ENCODE measurements around the gene CDCA7. TPM values are rescaled to one million over a fixed set of nuclear protein-coding genes. Genes with fewer than 3 reads are reported as not detected.

Gene CDCA7
- total and polyA plus RNA-seq, 2 of the 13 experiments (the other 11 are each of a cell fraction or from before 2014, with no cell fraction given), result 46.2 to 57.8 TPM

DNA sequence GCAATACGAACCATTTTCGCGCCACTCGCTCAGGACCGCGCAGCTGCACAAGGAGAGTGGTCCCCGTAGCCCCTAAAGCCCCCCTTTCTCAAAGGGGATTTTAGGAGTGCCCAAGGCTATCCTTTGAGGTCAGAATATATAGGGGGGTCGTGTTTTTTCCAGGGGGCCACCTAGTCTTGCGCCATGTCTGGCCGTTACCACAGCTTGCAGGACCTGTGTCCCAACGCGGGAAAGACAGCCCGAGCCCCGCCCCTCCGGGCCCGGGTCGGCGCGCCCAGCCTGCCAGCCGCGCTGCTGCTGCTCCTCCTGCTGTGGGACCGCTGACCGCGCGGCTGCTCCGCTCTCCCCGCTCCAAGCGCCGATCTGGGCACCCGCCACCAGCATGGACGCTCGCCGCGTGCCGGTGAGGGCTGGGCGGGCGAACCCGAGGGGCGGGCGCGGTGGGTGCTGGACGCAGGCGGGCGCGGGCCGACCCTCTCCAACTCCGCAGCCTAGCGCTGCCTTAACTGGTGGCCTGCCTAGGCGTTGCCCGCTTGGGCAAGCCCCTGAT, at the start of gene CDCA7 (continued):
- TF ChIP-seq RXRA (CRISPR knock-in tag; IDR thresholded peaks at IDR 0.05) (peak; percentile 67), CENPX (CRISPR knock-in tag; IDR thresholded peaks at IDR 0.05) (no peak), YEATS4 (CRISPR knock-in tag; IDR thresholded peaks at IDR 0.05; ENCODE audit: borderline replicate concordance) (peak; percentile 93), ZNF20 (CRISPR knock-in tag; IDR thresholded peaks at IDR 0.05) (peak; percentile 90), ZNF616 (CRISPR knock-in tag; IDR thresholded peaks at IDR 0.05; ENCODE audit: low read depth) (peak; percentile 96; the same call in 1 of the 2 replicates), ZNF232 (CRISPR knock-in tag; IDR thresholded peaks at IDR 0.05; ENCODE audit: borderline replicate concordance) (peak; percentile 97), ZNF468 (CRISPR knock-in tag; IDR thresholded peaks at IDR 0.05) (peak; percentile 93), NBN (conservative IDR thresholded peaks at IDR 0.05) (no peak), HOXA9 (CRISPR knock-in tag; IDR thresholded peaks at IDR 0.05; ENCODE audit: borderline replicate concordance) (peak; percentile 98), STAG1 (CRISPR knock-in tag; IDR thresholded peaks at IDR 0.05) (peak; percentile 38), ZNF451 (CRISPR knock-in tag; IDR thresholded peaks at IDR 0.05) (peak; percentile 98; the same call in 1 of the 2 replicates), ZNF101 (CRISPR knock-in tag; IDR thresholded peaks at IDR 0.05; ENCODE audit: borderline replicate concordance, low read depth) (peak; percentile 80; the same call in 1 of the 2 replicates), POLR2G (IDR thresholded peaks at IDR 0.05; ENCODE audit: low read depth, low read length) (peak; percentile 66), ZNF24 (IDR thresholded peaks at IDR 0.05) (0 out of 2 replicates have a peak, but pooled peaks have one; percentile 49), KAT7 (CRISPR knock-in tag; IDR thresholded peaks at IDR 0.05; ENCODE audit: borderline replicate concordance) (no peak; the same call in 1 of the 2 replicates), AGO1 (IDR thresholded peaks at IDR 0.05; ENCODE audit: low read depth, low read length, poor library complexity, severe bottlenecking) (peak; percentile 9), POLR2AphosphoS2 (IDR thresholded peaks at IDR 0.05; ENCODE audit: low read depth, low read length) (no peak), ZSCAN31 (CRISPR knock-in tag; IDR thresholded peaks at IDR 0.05; ENCODE audit: low read depth) (peak; percentile 80; the same call in 1 of the 2 replicates), TCF7 (IDR thresholded peaks at IDR 0.05; ENCODE audit: low read depth) (no peak), ZNF816 (CRISPR knock-in tag; IDR thresholded peaks at IDR 0.05; ENCODE audit: borderline replicate concordance) (peak; percentile 99; the same call in 1 of the 2 replicates)
- TF ChIP-seq, protein P1, sequence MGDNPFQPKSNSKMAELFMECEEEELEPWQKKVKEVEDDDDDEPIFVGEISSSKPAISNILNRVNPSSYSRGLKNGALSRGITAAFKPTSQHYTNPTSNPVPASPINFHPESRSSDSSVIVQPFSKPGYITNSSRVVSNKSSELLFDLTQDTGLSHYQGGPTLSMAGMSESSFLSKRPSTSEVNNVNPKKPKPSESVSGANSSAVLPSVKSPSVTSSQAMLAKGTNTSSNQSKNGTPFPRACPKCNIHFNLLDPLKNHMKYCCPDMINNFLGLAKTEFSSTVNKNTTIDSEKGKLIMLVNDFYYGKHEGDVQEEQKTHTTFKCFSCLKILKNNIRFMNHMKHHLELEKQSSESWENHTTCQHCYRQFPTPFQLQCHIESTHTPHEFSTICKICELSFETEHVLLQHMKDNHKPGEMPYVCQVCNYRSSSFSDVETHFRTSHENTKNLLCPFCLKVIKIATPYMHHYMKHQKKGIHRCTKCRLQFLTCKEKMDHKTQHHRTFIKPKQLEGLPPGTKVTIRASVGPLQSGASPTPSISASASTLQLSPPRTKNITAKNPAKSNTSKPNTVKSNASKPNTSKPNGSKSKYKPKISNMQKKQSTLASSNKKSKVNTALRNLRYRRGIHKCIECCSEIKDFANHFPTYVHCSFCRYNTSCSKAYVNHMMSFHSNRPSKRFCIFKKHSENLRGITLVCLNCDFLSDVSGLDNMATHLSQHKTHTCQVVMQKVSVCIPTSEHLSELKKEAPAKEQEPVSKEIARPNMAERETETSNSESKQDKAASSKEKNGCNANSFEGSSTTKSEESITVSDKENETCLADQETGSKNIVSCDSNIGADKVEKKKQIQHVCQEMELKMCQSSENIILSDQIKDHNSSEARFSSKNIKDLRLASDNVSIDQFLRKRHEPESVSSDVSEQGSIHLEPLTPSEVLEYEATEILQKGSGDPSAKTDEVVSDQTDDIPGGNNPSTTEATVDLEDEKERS (CRISPR knock-in tag; IDR thresholded peaks at IDR 0.05), result peak; percentile 79; the same call in 1 of the 2 replicates
- TF ChIP-seq, protein P2, sequence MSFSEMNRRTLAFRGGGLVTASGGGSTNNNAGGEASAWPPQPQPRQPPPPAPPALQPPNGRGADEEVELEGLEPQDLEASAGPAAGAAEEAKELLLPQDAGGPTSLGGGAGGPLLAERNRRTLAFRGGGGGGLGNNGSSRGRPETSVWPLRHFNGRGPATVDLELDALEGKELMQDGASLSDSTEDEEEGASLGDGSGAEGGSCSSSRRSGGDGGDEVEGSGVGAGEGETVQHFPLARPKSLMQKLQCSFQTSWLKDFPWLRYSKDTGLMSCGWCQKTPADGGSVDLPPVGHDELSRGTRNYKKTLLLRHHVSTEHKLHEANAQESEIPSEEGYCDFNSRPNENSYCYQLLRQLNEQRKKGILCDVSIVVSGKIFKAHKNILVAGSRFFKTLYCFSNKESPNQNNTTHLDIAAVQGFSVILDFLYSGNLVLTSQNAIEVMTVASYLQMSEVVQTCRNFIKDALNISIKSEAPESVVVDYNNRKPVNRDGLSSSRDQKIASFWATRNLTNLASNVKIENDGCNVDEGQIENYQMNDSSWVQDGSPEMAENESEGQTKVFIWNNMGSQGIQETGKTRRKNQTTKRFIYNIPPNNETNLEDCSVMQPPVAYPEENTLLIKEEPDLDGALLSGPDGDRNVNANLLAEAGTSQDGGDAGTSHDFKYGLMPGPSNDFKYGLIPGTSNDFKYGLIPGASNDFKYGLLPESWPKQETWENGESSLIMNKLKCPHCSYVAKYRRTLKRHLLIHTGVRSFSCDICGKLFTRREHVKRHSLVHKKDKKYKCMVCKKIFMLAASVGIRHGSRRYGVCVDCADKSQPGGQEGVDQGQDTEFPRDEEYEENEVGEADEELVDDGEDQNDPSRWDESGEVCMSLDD (CRISPR knock-in tag; IDR thresholded peaks at IDR 0.05; ENCODE audit: borderline replicate concordance), result peak; percentile 92
- TF ChIP-seq, protein P3, sequence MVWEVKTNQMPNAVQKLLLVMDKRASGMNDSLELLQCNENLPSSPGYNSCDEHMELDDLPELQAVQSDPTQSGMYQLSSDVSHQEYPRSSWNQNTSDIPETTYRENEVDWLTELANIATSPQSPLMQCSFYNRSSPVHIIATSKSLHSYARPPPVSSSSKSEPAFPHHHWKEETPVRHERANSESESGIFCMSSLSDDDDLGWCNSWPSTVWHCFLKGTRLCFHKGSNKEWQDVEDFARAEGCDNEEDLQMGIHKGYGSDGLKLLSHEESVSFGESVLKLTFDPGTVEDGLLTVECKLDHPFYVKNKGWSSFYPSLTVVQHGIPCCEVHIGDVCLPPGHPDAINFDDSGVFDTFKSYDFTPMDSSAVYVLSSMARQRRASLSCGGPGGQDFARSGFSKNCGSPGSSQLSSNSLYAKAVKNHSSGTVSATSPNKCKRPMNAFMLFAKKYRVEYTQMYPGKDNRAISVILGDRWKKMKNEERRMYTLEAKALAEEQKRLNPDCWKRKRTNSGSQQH (CRISPR knock-in tag; IDR thresholded peaks at IDR 0.05; ENCODE audit: low read depth), result no peak; the same call in 1 of the 2 replicates
- TF ChIP-seq, protein P4, sequence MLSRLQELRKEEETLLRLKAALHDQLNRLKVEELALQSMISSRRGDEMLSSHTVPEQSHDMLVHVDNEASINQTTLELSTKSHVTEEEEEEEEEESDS (CRISPR knock-in tag; IDR thresholded peaks at IDR 0.05; ENCODE audit: borderline replicate concordance), result peak; percentile 95

Data from HepG2 (cell line).